ENCODE measurements around the gene OR52B4.

OR52B4 gene

DNA sequence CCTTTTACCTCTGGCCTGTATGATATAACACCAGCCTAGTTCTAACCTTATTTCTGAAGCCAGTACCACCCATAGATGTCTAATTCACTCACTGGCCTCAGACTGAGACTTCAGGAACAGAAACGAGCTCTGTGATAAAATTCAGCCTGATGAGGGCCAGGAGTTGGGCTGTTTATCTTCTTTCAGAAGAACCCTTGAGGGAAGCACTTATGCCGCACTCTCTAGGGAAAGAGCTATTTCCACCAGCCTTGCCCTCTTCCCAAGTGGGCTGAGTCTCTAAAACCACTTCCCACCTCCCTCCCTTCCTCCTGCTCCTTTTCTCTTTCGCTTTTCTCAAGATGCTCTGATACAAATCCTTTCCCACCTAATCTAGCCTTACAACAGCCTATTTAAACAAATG, 2.0 kb upstream of the OR52B4 start:
- TF ChIP-seq FOXM1 (IDR thresholded peaks at IDR 0.05; ENCODE audit: borderline replicate concordance, low read depth) (no peak), CREB1 (IDR thresholded peaks at IDR 0.05; ENCODE audit: low read depth) (no peak), CEBPB (IDR thresholded peaks at IDR 0.05) (no peak), EGR1 (IDR thresholded peaks at IDR 0.05) (no peak), EP300 (IDR thresholded peaks at IDR 0.05; ENCODE audit: borderline replicate concordance) (no peak), YY1 (IDR thresholded peaks at IDR 0.05; ENCODE audit: low read depth) (no peak), TEAD4 (IDR thresholded peaks at IDR 0.05) (no peak), TAF1 (IDR thresholded peaks at IDR 0.05; ENCODE audit: low read depth) (no peak), TCF12 (IDR thresholded peaks at IDR 0.05; ENCODE audit: low read depth) (no peak), NFIC (IDR thresholded peaks at IDR 0.05) (no peak), ZBTB7A (IDR thresholded peaks at IDR 0.05; ENCODE audit: low read depth) (no peak), RAD21 (IDR thresholded peaks at IDR 0.05; ENCODE audit: low read depth) (no peak)
- TF ChIP-seq, protein P1, sequence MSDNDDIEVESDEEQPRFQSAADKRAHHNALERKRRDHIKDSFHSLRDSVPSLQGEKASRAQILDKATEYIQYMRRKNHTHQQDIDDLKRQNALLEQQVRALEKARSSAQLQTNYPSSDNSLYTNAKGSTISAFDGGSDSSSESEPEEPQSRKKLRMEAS (IDR thresholded peaks at IDR 0.05), result no peak
- TF ChIP-seq, protein P2, sequence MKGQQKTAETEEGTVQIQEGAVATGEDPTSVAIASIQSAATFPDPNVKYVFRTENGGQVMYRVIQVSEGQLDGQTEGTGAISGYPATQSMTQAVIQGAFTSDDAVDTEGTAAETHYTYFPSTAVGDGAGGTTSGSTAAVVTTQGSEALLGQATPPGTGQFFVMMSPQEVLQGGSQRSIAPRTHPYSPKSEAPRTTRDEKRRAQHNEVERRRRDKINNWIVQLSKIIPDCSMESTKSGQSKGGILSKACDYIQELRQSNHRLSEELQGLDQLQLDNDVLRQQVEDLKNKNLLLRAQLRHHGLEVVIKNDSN (IDR thresholded peaks at IDR 0.05), result no peak
- TF ChIP-seq, protein P3, sequence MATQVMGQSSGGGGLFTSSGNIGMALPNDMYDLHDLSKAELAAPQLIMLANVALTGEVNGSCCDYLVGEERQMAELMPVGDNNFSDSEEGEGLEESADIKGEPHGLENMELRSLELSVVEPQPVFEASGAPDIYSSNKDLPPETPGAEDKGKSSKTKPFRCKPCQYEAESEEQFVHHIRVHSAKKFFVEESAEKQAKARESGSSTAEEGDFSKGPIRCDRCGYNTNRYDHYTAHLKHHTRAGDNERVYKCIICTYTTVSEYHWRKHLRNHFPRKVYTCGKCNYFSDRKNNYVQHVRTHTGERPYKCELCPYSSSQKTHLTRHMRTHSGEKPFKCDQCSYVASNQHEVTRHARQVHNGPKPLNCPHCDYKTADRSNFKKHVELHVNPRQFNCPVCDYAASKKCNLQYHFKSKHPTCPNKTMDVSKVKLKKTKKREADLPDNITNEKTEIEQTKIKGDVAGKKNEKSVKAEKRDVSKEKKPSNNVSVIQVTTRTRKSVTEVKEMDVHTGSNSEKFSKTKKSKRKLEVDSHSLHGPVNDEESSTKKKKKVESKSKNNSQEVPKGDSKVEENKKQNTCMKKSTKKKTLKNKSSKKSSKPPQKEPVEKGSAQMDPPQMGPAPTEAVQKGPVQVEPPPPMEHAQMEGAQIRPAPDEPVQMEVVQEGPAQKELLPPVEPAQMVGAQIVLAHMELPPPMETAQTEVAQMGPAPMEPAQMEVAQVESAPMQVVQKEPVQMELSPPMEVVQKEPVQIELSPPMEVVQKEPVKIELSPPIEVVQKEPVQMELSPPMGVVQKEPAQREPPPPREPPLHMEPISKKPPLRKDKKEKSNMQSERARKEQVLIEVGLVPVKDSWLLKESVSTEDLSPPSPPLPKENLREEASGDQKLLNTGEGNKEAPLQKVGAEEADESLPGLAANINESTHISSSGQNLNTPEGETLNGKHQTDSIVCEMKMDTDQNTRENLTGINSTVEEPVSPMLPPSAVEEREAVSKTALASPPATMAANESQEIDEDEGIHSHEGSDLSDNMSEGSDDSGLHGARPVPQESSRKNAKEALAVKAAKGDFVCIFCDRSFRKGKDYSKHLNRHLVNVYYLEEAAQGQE (IDR thresholded peaks at IDR 0.05; ENCODE audit: low read depth), result no peak
